Skin epidermis (tissue), 12 donors: Measurements from ENCODE around the gene COG3.
"Not testable (repeated sequence)": the region's sequence is repeated elsewhere in the genome, so short reads cannot be mapped to it uniquely, and the experiment has no call there.

Source experiments
- H3K27ac ChIP-seq, 21 experiments: fragments of 200-600 bp; sonication (generic) in 11 of 21; one replicate each; pipeline ENCODE4 v1.5.0; 2020; ENCODE audit warnings: mild to moderate bottlenecking in 3 of 21, inconsistent platforms in 2 of 21, moderate library complexity in 2 of 21
- H3K4me3 ChIP-seq, 7 experiments: fragments of 200-600 bp; sonication (generic) in 2 of 7; one replicate each; pipeline ENCODE4 v1.5.0; 2020; ENCODE audit warnings: inconsistent platforms in 2 of 7, mild to moderate bottlenecking in 2 of 7, moderate library complexity in 1 of 7

The COG3 gene

GRCh38 chr13:45464687-45465453 lies at the start of gene COG3:
TSS of gene COG3 (plus strand) at chr13:45464939. CDS start at chr13:45465037, 98 bp downstream.
- H3K27ac ChIP-seq = peak within 1 kb of the TSS; percentile 58 to 98 (median 94)

GRCh38 chr13:45415112-45415511 lies 49.6 kb upstream of the COG3 start:
- H3K27ac ChIP-seq = peak overlapping the region in 19 of 21 experiments; percentile 5 to 85 (median 60)
- H3K4me3 ChIP-seq = peak overlapping the region in 3 of 7 experiments; percentile 7 to 21 (median 10)

More at GRCh38 chr13:45464687-45465453, at the start of gene COG3:
- peak within 1 kb of the TSS; percentile 64 to 98 (median 88) for H3K4me3 ChIP-seq

GRCh38 chr13:45416516-45417128 lies 48.1 kb upstream of the COG3 start:
- Histone ChIP-seq H3K27ac (peak overlapping the region in 19 of 21 experiments; percentile 67 to 91 (median 84)), H3K4me3 (peak overlapping the region; percentile 58 to 76 (median 66))

GRCh38 chr13:45417790-45418534 lies 46.8 kb upstream of the COG3 start, which contains the start of gene SLC25A30:
TSS of gene SLC25A30 (minus strand) at chr13:45418373. CDS start at chr13:45411425, 6,948 bp downstream.
- Histone ChIP-seq H3K4me3 (peak within 1 kb of the TSS; percentile 58 to 76 (median 66)), H3K27ac (peak within 1 kb of the TSS; percentile 46 to 91 (median 84))

GRCh38 chr13:45419389-45419788 lies 45.4 kb upstream of the COG3 start:
- H3K4me3 ChIP-seq, H3K27ac ChIP-seq: not testable (repeated sequence)

- Histone ChIP-seq H3K4me3 (no peak overlapping the region), H3K27ac (no peak overlapping the region)
These were observed 44.8 kb upstream of the COG3 start for GRCh38 chr13:45419945-45420344.

- no peak overlapping the region for H3K4me3 ChIP-seq
- no peak overlapping the region for H3K27ac ChIP-seq
These were observed 41.9 kb upstream of the COG3 start for GRCh38 chr13:45422731-45423292.

GRCh38 chr13:45426056-45426841 lies 38.5 kb upstream of the COG3 start:
- H3K27ac ChIP-seq, H3K4me3 ChIP-seq: not testable (repeated sequence)

GRCh38 chr13:45432737-45433380 lies 31.9 kb upstream of the COG3 start:
- Histone ChIP-seq H3K27ac (no peak overlapping the region), H3K4me3 (no peak overlapping the region)

- H3K27ac ChIP-seq = no peak overlapping the region
These were observed 31.4 kb upstream of the COG3 start for GRCh38 chr13:45433381-45433790.

GRCh38 chr13:45434556-45435371 lies 30.0 kb upstream of the COG3 start:
- no peak overlapping the region for H3K27ac ChIP-seq

More at GRCh38 chr13:45433381-45433790, 31.4 kb upstream of the COG3 start:
- no peak overlapping the region for H3K4me3 ChIP-seq

GRCh38 chr13:45436332-45436731 lies 28.4 kb upstream of the COG3 start:
- Histone ChIP-seq H3K4me3 (no peak overlapping the region), H3K27ac (no peak overlapping the region)

More at GRCh38 chr13:45434556-45435371, 30.0 kb upstream of the COG3 start:
- no peak overlapping the region for H3K4me3 ChIP-seq

- Histone ChIP-seq H3K4me3 (no peak overlapping the region), H3K27ac (no peak overlapping the region)
These were observed 27.8 kb upstream of the COG3 start for GRCh38 chr13:45436953-45437352.

GRCh38 chr13:45437947-45438346 lies 26.8 kb upstream of the COG3 start:
- Histone ChIP-seq H3K27ac (no peak overlapping the region), H3K4me3 (no peak overlapping the region)

GRCh38 chr13:45439008-45439407 lies 25.7 kb upstream of the COG3 start:
- no peak overlapping the region for H3K4me3 ChIP-seq
- H3K27ac ChIP-seq = no peak overlapping the region

GRCh38 chr13:45439781-45440462 lies 24.8 kb upstream of the COG3 start:
- H3K4me3 ChIP-seq = no peak overlapping the region
- no peak overlapping the region for H3K27ac ChIP-seq

- H3K4me3 ChIP-seq = no peak overlapping the region
- peak overlapping the region in 2 of 21 experiments; percentile 29 to 51 for H3K27ac ChIP-seq
These were observed 23.1 kb upstream of the COG3 start for GRCh38 chr13:45441633-45442032.
